CD4-positive, alpha-beta T cell treated with Interleukin-17A for 4 hours (primary cell): Measurements from ENCODE around the gene KRT78.
"Not testable (repeated sequence)": the region's sequence is repeated elsewhere in the genome, so short reads cannot be mapped to it uniquely, and the experiment has no call there.

ENCODE experiments used
- DNase-seq: peaks from one replicate; pipeline ENCODE4 v3.0.0-alpha.2; 2020; ENCODE audit warnings: mixed read lengths

Gene KRT78, protein sequence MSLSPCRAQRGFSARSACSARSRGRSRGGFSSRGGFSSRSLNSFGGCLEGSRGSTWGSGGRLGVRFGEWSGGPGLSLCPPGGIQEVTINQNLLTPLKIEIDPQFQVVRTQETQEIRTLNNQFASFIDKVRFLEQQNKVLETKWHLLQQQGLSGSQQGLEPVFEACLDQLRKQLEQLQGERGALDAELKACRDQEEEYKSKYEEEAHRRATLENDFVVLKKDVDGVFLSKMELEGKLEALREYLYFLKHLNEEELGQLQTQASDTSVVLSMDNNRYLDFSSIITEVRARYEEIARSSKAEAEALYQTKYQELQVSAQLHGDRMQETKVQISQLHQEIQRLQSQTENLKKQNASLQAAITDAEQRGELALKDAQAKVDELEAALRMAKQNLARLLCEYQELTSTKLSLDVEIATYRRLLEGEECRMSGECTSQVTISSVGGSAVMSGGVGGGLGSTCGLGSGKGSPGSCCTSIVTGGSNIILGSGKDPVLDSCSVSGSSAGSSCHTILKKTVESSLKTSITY

DNA sequence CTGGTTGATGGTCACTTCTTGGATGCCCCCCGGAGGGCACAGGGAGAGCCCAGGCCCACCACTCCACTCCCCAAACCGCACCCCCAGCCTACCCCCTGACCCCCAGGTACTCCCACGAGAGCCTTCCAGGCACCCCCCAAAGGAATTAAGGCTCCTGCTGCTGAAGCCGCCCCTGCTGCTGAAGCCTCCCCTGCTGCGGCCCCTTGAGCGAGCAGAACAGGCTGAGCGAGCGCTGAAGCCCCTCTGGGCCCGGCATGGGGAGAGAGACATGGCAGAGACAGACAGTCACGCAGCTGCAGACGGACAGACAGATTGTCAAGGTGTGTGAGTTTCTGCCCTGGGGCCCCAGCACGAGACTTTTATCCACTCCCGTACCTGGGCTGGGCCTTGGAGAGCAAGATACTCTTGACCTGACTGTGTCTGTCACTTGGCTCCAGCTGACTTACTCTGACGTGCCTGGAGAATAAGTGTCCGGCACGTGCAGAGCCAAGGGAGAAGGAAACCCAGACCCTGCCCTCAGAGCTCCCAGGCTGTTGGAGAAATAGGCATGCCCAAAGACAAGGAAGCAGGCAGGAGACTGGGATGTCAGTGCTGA lies at the start of gene KRT78:
Gene KRT78 (minus strand): TSS at position 334 of the 595 bp plus-strand sequence. CDS start 64 bp downstream, at position 270.
- DNase-seq, result no peak

DNA sequence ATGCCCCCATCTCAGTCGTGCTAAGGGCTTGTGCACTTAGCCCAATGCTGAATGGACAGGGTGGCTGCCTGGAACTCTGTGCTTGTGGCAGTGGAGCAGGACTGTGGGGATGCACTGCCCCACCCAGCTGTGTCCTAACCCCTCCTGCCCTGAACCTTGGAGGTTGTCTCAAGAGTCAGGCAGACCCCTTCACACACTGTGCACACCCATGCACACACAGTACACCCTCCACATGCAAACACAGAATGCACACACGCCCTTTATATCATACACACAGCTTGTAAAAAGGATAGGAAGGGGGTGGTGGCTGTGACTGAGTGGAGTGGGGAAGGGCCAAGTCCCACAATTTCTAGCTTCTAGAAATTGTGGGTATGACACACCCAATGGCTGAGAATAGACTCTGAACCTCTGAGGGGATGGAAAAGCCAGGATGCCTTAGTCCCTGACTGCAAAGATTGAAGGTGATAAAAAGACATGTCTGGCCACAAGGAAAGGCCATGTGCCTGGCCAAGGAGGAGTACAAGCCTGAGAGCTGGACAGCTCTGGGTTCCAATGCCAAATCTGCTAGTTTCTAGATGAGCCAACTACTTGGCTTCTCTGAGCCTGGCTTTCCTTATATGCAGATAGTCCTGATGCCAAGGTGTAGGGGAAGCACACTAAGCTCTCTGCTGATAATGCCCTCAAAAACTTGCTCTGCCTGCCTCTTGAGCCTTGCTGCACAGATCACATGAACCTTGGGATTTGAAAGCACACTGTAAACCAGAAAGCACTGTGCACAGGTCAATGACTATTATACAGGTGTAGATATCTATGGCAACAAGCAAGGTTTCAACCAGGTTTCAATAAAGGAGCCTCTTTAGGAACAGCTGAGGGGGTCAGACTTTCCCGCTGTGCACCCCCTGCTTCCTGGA lies 47.7 kb upstream of the KRT78 start:
- no peak for DNase-seq

DNA sequence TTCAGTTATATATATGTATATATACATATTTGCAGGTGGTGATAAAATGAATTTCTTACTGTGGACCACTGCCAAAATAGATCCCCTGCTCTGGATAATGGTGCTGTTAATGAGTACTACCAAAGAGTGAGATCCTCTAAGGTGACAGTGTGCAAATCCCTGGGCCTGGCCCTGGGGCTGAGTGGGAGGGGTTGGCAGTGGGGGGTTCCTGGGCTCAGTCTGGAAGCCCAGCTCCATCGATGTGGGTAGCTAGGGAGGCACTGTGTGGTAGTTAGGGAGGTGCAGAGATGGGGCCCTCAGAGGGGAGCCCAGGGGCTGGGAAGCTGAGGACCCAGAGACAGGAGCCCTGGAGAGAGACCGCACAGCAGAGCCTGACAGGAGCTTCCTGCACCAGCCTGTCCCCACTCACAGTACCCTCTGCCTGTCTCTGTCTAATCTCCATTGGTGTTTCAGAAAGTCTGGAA lies 47.0 kb upstream of the KRT78 start:
- DNase-seq, result no peak

DNA sequence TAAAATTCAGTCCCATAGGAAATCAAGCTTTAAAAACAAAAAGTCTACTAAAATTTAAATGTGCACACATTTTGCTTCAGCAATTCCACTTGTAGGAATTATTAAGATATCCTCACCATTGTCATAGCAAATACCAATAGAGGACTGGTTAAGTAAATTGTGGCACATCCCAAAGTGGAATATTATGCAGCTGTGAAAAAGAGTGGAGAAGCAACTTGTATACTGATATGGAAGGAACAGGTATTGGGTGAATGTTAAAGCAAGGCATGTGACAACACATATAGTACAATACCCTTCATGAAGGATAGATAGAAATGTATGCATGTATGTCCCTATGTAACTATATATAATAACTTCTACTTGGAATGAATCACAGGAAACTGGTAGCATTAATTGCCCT lies 44.2 kb upstream of the KRT78 start:
- no peak for DNase-seq

DNA sequence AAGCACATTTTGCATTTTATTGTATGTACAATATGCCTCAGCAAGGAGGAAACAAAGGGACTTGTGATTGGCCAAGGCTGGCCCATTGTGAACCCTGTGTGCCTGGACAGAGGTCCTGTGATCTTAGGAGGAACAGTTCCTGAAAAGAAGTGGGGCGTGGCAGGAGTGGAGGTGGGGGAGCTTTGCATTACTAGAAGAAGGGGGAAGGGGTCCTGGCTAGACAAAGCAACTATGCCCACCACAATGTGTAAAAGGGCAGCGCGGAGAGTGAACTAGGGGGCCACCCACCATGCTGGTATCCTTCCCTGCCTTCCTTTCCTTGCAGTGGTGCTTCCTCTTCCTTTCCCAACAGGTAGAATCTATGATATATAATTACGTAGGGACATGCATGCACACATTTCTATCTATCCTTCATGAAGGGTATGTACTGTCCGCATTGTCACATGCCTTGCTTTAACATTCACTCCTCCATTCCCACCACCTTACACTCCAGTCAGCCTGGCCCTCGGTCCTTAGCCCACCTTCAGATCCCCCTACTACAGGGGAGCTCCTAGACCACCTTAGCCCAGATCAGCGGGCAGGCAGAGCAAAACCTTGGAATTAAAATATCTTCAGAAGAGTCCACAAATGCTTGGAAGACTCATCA lies 43.5 kb upstream of the KRT78 start:
- no peak for DNase-seq

DNA sequence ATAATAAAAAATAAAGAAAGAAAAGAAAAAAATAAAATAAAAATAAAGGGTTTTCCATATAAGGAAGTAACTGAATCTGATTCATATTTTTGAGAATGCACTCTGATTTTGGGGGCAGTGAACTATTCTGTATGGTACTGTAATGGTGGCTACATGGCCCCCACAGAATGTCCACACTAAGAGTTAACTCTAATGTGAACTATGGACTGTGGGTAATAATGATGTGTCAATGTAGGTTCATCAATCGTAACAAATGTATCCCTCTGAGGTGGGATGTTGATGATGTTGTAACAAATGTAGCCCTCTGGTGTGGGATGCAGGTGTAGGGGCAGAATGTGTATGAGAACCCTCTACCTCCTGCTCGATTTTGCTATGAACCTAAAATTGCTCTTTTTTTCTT lies 42.2 kb upstream of the KRT78 start:
- no peak for DNase-seq

DNA sequence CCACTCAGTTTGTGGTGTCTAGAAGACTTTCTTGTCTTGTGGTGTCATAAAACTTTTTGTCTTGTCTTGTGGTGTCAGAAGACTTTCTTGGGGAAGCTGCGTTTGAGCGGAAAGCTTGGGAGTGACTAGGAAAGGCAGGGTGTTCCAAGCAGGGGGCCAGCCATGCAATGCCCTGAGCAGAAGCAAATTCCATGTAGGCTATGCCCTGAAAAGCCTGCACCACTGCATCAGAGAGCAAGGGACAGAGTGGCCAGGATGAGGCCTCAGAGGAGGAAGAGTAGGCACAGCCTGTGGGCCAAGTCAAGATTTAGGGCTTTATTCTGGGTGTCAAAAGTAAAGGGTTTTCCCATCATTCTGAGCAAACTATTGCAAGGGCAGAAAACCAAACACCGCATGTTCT lies 41.6 kb upstream of the KRT78 start:
- DNase-seq, result no peak

DNA sequence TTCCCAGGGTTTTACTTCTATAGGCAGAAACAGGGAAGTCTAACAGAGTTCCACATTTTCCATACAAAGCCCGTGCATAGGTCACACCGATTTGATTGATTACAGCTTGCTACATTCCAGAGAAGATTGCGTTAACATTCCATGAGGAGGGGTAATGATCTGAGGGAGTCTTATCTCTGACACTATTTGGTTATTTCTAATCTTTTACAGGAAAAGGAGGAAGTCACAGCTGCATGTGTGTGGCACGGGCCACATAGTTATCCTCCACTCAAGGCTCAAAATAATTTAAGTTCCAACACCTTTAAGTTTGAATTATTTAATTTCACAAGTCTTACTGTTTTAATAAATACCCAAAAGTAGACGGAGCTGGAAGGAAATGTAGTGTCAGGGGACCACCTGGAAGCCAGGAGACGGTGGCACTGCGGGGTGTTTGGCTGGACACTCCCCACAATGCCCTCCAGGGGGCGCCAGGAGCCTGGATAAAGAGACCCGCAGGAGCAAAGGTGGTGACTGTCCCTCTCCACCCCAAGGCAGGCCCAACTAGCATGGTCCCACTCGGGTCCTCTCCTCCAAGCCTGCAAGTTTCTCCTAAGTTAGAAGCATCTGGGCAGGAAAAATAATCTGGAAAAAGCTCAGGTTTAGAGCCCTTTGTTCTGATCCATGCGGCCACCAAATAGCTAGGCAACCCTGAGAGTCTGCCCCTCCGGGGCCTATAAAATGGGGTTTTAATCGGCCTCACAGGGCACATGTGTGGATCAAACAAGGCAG lies 35.9 kb upstream of the KRT78 start:
- DNase-seq, result peak; percentile 87

DNA sequence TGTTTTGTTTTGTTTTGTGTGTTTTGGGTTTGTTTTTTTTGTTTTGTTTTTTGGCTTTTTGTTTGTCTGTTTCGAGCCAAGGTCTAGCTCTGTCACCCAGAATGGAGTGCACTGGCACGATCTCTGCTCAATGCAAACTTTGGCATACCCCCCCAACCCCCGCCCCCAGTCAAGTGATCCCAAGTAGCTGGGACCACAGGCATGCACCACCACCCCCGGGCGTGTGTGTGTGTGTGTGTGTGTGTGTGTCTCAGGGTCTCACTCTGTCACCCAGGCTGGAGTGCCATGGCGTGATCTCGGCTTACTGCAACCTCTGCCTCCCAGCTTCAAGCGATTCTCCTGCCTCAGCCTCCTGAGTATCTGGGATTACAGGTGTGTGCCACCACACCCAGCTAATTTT lies 31.7 kb upstream of the KRT78 start:
- DNase-seq, result not testable (repeated sequence)

DNA sequence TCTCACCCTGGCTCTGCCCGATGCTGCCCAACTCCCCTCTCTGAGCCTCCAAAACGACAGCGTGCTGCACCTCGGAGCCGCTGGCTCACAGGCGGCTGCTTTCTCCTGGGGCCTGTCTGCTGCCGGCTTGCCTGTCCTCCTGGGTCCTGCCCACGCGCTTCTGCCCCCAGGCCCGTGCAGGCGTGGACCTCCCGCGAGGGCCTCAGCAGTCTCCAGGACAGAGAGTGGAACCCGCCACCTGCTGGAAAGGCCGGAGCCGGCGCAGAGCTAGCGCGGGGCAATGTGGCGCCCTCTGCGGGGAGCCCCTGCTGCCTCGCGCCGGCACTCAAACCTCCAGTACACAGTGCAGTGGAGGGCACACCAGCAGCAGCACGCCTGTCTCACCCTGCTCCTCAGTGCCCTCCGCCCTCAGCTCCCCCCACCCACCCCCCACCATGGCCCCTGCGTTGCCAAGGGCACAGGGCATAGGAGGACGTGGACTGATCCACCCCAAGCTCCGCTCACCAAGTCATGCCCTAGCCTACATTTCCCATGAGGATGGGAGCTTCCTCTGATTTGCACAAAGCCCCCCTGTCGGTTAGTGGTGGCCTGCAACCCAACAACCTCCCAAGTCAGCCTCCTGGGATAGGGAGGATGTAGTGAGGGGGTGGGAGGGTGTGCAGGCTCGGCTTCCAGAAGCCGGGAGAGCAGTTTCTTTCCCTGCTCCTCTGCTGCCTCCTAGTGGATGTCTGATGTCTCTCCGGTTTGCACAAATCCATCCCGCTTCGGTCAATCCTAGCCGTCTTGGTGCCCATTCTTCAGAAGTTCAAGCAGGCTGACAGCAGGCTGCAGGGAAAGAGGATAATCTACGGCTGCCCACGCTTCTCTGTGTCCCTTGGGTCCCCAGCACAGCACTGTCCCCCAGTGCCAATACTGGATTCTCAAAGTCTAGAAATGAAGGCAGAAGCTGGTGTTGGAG lies 30.9 kb upstream of the KRT78 start:
- DNase-seq, result peak; percentile 80

DNA sequence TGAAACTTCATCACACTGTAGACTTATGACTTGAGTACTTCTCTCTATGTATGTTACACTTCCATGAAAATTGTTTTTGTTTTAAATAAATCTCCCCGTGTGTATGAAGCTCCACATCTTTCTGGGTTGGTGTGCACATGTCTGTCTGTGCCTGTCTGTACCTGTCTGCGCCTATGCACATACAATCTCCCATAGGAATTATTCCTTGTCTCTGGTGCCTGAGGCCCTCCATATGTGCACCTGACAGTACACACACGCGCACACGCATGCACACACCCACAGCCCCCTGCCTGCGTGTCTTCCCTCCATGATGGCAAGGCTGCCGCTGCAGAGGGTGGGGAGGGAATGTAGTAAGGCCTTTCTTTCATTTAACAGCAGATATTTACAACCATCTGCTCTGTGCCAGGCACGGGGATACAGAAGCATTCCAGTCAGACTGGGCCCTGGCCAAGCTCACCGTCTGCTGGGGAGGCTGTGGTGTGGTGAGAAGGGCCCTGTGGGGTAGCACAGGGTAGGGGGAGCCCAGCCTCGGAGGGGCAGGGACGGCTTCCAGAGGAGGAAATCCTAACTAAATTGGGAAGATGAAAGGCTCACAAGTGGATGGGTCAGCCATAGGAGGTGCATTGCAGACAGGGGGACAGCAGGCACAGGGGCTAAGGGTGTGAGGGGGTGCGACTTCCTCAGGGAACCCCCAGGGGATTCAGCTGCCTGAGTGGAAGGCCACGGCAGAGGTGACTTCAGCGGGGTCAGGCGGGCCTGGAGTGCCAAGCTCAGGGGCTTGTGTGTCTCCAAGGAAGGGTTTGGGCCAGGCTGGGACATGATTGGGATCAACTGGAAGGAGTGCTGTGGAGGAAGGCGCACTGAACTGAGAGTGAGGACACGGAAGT lies 30.0 kb upstream of the KRT78 start:
- no peak for DNase-seq

DNA sequence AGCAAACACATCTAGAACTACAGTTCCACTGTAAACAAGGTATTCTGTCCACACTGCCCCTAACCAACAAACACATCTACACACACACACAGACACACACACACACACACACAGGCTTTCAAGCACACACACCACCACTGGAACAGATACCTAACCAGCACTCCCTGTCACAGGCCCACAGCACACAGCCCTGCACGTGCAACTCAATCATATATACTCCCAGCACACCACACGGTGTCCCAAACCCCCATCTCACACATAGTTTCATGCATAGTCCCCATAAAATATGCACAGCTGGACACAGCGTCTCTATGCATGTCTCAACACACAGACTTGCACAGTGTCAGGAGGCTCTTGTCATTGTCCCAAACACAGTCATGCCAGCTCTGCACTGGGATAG lies 28.4 kb upstream of the KRT78 start:
- no peak for DNase-seq

DNA sequence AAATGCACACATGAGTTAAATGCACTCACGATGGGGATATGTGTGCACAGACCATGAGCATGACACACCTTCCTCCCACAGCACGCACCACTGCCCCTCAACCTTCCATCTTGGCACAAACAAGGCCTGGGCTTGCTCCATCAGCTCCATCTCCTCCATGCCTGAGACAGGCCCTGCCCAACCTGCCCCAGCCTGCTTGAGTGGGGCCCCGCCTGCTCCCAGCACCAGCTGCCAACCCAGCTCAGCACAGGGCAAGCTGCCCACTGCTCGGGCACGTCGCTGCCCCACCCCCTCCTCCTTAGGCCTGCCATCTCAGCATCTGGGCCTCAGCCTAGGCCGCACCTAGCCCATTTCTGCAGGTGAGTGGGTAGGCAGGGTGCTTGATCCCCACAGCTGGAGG lies 27.6 kb upstream of the KRT78 start:
- no peak for DNase-seq

DNA sequence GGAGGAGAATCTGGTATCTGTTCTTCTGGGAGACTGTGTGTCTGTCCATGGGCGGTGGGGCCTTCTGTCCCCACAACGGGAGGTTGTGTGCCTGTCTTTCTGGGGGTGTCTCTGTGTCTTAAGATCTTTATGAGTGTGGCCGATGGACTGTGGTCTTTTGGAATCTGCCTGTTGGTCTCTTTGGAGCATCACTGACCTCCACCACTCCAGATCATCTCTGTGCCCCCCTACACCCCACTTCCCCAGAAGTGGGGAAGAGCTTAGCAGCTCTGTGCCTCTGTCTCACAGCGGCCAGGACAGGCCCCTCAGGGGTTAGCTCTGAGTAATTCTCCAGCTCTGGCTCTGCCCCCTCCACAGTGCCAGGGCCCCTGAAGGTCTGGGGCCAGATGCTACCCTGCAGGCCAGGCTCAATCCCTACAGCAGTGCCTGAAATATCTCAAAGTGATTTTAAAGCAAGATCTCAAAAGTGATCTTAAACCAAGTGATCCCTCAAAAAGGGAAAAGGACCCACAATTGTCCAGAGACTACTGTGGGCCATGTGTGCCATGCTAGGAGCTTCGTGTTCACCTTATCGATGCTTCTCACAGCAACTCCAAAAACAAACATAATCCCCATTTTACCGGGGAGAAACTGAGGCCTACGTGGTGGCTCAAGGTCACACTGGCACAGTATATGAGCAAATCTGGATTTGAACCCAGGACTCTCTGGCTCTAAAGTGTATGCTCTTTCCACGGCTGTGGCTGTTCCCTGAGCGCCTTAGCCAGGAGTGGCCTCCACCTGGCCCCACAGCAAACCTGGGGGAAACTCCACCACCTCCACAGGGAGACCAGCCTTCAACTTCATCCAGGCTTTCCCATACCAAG lies 26.0 kb upstream of the KRT78 start:
- no peak for DNase-seq

DNA sequence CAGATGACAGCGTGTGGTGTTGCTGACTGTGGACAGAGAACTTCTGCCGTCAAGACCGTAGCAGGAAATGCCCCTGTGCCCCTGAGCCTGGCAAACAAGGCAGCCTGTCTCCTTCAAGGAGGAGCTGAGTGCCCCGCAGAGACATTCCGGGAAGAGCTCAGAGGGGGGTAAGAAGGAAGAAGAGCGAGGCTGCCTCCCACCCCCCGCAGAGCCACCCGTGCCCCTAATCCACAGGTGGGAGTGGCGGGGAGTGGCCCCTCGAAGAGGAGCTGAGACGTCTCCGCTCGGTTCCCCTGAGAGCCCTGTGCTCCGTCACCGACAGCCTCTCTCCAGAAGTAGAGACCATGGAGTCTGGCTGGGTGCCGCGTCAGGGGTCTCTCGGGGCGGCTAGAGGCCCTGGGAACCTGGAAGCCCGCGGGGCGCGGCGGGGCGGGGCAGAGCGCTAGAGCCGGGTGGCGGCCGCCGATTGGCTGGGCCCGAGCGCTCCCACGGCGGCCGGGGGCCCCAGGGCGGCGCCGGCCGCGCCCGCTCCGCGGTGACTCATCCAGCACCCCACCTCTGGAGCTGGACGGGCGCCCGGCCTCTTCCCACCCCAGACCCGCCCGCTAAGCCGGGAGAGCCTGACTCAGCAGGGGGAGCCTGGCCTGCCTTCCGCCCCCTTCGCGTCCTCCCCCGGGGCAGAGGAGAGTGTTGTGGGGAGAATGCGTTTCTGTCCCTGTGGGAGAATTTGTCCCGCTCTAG lies 25.2 kb upstream of the KRT78 start:
- peak; percentile 75 for DNase-seq

DNA sequence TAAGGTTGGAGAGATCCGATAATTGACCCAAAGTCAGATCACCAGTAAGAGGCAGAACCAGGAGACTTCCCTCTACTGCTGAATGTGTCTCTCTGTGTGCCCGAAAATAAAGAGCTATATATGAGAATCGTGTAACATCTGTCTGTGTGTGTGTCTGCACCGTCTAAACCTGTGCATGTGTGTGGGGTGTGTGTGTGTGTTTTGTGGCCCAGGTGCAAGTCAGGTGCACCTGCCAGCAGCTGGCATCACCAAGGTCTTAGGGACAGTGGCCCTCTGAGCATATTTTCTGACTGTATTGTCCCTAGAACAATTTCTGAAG lies 24.7 kb upstream of the KRT78 start:
- no peak for DNase-seq

DNA sequence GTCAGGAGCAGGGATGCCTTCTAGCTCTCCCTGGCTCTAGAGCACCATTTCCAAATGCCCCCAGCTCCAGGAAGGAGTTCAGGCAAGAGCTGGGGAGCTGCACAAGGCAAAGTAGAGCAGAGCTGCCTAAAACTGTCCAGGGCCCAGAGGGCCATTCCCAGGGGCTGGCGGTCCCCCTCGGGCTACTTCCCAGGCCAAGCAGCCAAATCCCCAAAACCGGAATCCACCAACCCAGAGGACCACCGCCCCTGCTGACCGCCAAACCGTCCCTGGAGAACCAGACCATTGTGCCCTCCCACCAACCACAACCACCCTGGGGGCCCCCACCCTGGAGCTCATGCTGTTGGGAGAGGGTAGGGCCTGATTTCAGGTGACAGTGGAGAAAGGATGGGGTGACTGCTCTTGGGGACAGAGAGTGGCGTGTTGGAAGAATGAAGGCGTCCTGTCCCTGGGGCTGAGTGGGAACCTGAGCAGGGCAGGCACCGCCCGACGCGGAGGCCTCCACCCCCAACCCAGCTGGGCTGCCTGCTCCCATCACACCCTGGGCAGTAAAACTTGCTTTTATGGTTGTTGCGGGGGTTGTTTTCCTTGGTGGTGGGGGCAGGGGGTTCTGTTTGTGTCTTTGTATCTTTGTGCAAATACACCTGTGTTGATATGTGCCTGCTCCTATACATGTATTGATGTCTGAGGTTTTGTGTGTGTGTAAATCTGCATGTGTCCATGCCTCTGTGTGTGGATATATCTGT lies 24.0 kb upstream of the KRT78 start:
- no peak for DNase-seq
